Suprapubic skin (tissue), 4 donors: ENCODE results near the gene CCDC63. TPM values are rescaled to one million over a fixed set of nuclear protein-coding genes. Genes with fewer than 3 reads are reported as not detected.

ENCODE experiments used
- DNase-seq, 2 donors: peaks; one replicate each; pipeline ENCODE4 v3.0.0-alpha.2; 2019; ENCODE audit warnings: low spot score in 2 of 2
- H3K27ac ChIP-seq: fragments of 200-600 bp; sonication (generic); one replicate; pipeline ENCODE4 v1.5.1; 2019
- H3K27me3 ChIP-seq: fragments of 200-600 bp; sonication (generic); one replicate; pipeline ENCODE4 v1.5.1; 2019
- H3K36me3 ChIP-seq: fragments of 200-600 bp; sonication (generic); one replicate; pipeline ENCODE4 v1.5.1; 2019
- H3K4me1 ChIP-seq: fragments of 200-600 bp; sonication (generic); one replicate; pipeline ENCODE4 v1.5.1; 2019
- H3K4me3 ChIP-seq: fragments of 200-600 bp; sonication (generic); one replicate; pipeline ENCODE4 v1.5.1; 2019; ENCODE audit warnings: mild to moderate bottlenecking
- H3K9me3 ChIP-seq: fragments of 200-600 bp; sonication (generic); one replicate; pipeline ENCODE4 v1.5.1; 2019
- EP300 ChIP-seq: sonication (generic); formaldehyde crosslinking; IDR thresholded peaks from one replicate; pipeline ENCODE4 v1.6.1; 2017; ENCODE audit warnings: antibody characterized with exemption
- POLR2A ChIP-seq, 2 donors: fragments of 450-650 bp; IDR thresholded peaks; one replicate each; pipeline ENCODE4 v1.6.1; 2017; ENCODE audit warnings: antibody characterized with exemption in 2 of 2, mild to moderate bottlenecking in 2 of 2, moderate library complexity in 2 of 2
- POLR2AphosphoS5 ChIP-seq, 3 donors: sonication (generic); formaldehyde crosslinking; IDR thresholded peaks; one replicate each; pipeline ENCODE4 v1.6.1; 2017; ENCODE audit warnings: antibody characterized with exemption in 3 of 3
- WGBS: methylation state at CpG from one replicate; pipeline ENCODE4 v1.1.5; 2018; 5-methylcytosine and 5-hydroxymethylcytosine counted together
- total RNA-seq, 4 donors: library from RNA; depleted of rRNA; stranded (reverse); fragments of >200 nt; gene quantifications; one replicate each; pipeline ENCODE4 v1.1.0, GENCODE V29; 2016
- TF ChIP-seq, protein P1 (sequence below), 2 donors: fragments of 200-600 bp in 1 of 2; fragments of 450-650 bp in 1 of 2; sonication (generic) in 1 of 2; IDR thresholded peaks; one replicate each; pipeline ENCODE4 v1.5.1; 2016 to 2019; ENCODE audit warnings: antibody characterized with exemption in 2 of 2, mild to moderate bottlenecking in 1 of 2, moderate library complexity in 1 of 2

CCDC63 gene
- total RNA-seq, 4 donors from 2014 or later: not detected

GRCh38 chr12:110885152-110885840 is 38.5 kb downstream of the CCDC63 start:
- Histone ChIP-seq H3K36me3 (no peaks in the 10 kb centered on the region), H3K27me3 (no peaks in the 10 kb centered on the region), H3K4me3 (no peak overlapping the region), H3K27ac (no peak overlapping the region), H3K4me1 (peaks cover 3% of the 10 kb centered on the region), H3K9me3 (no peaks in the 10 kb centered on the region)
- WGBS: 56% methylated on average over 6 of the region's 6 CpGs
- TF ChIP-seq POLR2AphosphoS5 (IDR thresholded peaks at IDR 0.05) (no peak), POLR2A (IDR thresholded peaks at IDR 0.05) (no peak), EP300 (no peak)
- TF ChIP-seq, protein P1, sequence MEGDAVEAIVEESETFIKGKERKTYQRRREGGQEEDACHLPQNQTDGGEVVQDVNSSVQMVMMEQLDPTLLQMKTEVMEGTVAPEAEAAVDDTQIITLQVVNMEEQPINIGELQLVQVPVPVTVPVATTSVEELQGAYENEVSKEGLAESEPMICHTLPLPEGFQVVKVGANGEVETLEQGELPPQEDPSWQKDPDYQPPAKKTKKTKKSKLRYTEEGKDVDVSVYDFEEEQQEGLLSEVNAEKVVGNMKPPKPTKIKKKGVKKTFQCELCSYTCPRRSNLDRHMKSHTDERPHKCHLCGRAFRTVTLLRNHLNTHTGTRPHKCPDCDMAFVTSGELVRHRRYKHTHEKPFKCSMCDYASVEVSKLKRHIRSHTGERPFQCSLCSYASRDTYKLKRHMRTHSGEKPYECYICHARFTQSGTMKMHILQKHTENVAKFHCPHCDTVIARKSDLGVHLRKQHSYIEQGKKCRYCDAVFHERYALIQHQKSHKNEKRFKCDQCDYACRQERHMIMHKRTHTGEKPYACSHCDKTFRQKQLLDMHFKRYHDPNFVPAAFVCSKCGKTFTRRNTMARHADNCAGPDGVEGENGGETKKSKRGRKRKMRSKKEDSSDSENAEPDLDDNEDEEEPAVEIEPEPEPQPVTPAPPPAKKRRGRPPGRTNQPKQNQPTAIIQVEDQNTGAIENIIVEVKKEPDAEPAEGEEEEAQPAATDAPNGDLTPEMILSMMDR (IDR thresholded peaks at IDR 0.05): no peak
- no peak for DNase-seq

DNA sequence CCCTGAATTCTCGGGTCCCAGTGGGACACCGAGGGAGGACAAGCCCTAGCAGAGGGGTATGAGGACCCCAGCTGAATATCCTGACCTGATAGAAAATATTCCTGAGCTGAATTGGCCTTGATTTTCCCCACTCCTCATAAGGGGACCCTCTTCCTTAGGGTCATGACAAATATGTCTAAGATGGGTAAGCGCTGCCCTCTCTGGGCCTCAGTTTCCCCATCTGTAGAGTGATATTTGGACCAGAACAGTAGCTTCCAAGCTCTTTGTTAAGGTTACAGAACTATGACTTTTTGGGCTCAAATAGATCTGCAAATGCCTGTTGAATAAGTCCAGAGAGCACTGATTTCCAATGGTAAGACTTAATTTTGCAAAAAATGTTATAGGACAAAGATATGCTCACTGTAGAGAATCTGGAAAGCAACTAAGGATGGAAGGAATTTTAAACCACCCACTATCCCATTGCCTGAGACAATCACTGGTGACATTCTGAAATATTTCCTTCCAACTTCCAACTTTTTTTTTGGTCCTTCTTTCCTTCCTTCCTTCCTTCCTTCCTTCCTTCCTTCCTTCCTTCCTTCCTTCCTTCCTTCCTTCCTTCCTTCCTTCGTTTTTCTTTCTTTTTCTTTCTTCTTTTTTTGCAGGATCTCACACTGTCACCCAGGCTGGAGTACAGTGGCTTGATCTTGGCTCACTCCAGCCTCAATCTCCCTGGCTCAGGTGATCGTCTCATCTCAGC is 41.6 kb downstream of the CCDC63 start:
- Histone ChIP-seq H3K9me3 (no peaks in the 10 kb centered on the region), H3K4me1 (peaks cover 3% of the 10 kb centered on the region), H3K27me3 (peaks cover 2% of the 10 kb centered on the region), H3K4me3 (peak overlapping the region; percentile 41), H3K27ac (no peak overlapping the region), H3K36me3 (no peaks in the 10 kb centered on the region)
- DNase-seq: no peak
- WGBS: 62% methylated on average over 3 of the region's 5 CpGs
- no peak for TF ChIP-seq POLR2AphosphoS5 (IDR thresholded peaks at IDR 0.05)
- TF ChIP-seq POLR2A (IDR thresholded peaks at IDR 0.05): no peak
- no peak for TF ChIP-seq EP300
- TF ChIP-seq, protein P1 (IDR thresholded peaks at IDR 0.05): no peak

DNA sequence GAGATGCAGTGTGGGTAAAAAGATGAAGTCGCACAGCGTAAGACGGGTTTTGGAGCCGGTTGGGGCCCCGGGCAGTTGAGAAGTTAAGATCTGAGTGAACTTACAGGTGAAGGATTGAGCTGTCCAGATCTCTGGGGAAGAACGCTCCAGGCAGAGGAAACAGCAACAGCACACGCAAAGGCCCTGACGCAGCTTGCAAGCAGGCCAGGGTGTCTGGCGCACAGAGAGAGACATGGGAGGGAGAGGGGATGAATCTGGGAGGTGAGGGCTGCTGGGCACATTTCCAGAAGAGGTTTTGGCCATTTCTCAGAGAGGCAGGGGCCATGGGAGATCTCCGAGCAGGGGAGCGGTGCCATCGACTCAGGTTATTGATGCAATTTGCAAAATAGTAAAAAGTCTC is 42.6 kb downstream of the CCDC63 start:
- peaks cover 4% of the 10 kb centered on the region for H3K27me3 ChIP-seq
- TF ChIP-seq POLR2A (IDR thresholded peaks at IDR 0.05): no peak
- no peak for TF ChIP-seq EP300
- TF ChIP-seq, protein P1 (IDR thresholded peaks at IDR 0.05): no peak
- TF ChIP-seq POLR2AphosphoS5 (IDR thresholded peaks at IDR 0.05): no peak
- WGBS: 80% methylated on average over 12 of the region's 12 CpGs
- no peak for DNase-seq
- no peaks in the 10 kb centered on the region for H3K36me3 ChIP-seq
- H3K9me3 ChIP-seq: no peaks in the 10 kb centered on the region
- H3K4me3 ChIP-seq: no peak overlapping the region
- peaks cover 3% of the 10 kb centered on the region for H3K4me1 ChIP-seq
- H3K27ac ChIP-seq: no peak overlapping the region

DNA sequence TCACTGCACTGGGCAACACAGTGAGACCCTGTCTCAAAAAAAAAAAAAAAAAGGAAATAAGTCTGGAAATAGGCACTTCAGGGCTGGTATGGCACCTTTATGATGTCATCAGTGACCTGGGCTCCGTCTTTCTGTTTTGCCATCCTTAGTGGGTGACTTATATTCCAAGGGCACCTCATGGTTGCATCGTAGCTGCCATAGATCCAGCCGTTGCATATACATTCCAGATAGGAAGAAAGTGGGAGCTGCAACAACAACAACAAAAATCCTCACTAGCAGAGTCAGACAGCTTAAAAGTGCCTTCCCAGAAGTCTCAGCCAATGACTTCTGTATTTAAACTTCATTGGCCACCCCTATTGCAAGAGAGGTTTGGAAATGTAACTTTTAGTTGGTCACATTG is 47.2 kb downstream of the CCDC63 start:
- DNase-seq: no peak
- Histone ChIP-seq H3K27ac (no peak overlapping the region), H3K4me1 (peaks cover 6% of the 10 kb centered on the region), H3K36me3 (no peaks in the 10 kb centered on the region), H3K4me3 (no peak overlapping the region), H3K27me3 (peaks cover 4% of the 10 kb centered on the region), H3K9me3 (no peaks in the 10 kb centered on the region)
- WGBS: 91% methylated on average over 3 of the region's 3 CpGs
- TF ChIP-seq POLR2AphosphoS5 (IDR thresholded peaks at IDR 0.05) (no peak), EP300 (no peak), POLR2A (IDR thresholded peaks at IDR 0.05) (no peak)
- TF ChIP-seq, protein P1 (IDR thresholded peaks at IDR 0.05): no peak

DNA sequence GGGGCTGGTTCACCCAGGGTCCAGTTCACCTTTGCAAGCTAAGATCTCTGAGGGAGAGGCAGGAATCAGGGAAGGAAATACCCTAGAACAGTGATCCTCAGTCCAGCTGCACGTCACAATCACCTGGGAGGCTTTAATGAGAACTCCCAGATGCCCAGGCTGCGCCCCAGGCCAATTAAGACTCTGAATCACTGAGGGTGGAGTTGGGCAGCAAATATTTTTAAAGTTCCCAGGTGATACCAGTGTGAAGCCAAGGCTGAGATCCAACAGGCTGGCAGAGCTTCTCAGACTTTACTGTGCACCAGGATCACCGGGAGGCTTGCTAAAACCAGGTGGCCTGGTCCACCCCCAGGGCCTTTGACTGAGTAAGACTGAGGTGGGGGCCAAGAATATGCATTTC is 49.8 kb downstream of the CCDC63 start:
- H3K27me3 ChIP-seq: peaks cover 4% of the 10 kb centered on the region
- H3K27ac ChIP-seq: no peak overlapping the region
- H3K4me3 ChIP-seq: no peak overlapping the region
- WGBS: 44% methylated on average over 3 of the region's 3 CpGs
- H3K9me3 ChIP-seq: no peaks in the 10 kb centered on the region
- H3K4me1 ChIP-seq: peaks cover 6% of the 10 kb centered on the region
- TF ChIP-seq POLR2A (IDR thresholded peaks at IDR 0.05) (no peak), EP300 (no peak), POLR2AphosphoS5 (IDR thresholded peaks at IDR 0.05) (no peak)
- TF ChIP-seq, protein P1 (IDR thresholded peaks at IDR 0.05): no peak
- no peak for DNase-seq
- H3K36me3 ChIP-seq: no peaks in the 10 kb centered on the region
